PFSK-1 (cell line): ENCODE results near the gene ERFE.

Experiments
- POLR2AphosphoS5 ChIP-seq: IDR thresholded peaks from 2 replicates; pipeline ENCODE4 v1.6.1; 2012; ENCODE audit warnings: low read depth, mild to moderate bottlenecking, control low read depth, low read length, moderate library complexity
- TAF1 ChIP-seq: IDR thresholded peaks from 2 replicates; pipeline ENCODE4 v1.6.1; 2012; ENCODE audit warnings: low read length, control low read depth, borderline replicate concordance; ENCODE audit not compliant: insufficient read depth

DNA sequence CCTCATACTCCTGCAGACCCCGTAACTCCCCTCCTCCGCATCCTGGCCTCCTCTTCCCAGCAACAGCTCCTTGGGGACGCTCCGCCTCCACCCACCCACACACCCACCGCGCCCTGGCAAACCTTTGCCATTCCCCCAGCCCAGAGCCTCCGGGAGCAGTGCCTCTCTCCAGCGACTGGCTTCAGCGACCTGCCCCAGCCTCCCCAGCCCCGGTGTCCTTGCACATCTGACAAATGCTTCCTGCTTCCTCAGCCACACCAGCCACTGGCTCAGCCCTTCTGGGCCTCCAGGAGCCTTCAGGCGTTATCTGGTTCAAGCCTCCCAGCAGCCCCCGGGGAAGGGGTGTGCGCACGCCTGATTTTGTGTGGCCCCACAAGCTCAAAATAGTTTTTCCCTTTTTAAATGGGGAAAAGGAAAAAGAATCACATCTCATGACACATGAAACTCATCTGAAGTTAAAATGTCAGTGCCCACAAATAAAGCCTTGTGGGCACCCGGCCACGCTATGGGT is 44.4 kb upstream of the ERFE start:
- TF ChIP-seq POLR2AphosphoS5 (no peak), TAF1 (no peak)
